B cell (primary cell): ENCODE measurements around the gene EEF1AKMT2. TPM values are rescaled to one million over a fixed set of nuclear protein-coding genes. Genes with fewer than 3 reads are reported as not detected.

Source experiments
- ATAC-seq: fragments of 200-7000 bp; cut with Tn5 transposase; one replicate; pipeline ENCODE4 v1.10.0; 2021; ENCODE audit warnings: low read depth, mild to moderate bottlenecking, moderate number of reproducible peaks, moderate library complexity
- CTCF ChIA-PET: fragments of 350-600 bp; sonication (Branson Sonifier 250); formaldehyde crosslinking; loops from one replicate; lab custom pipeline; 2021; ENCODE audit warnings: antibody characterized with exemption, inconsistent platforms; lab: Charles Lee
- POLR2A ChIA-PET: fragments of 350-600 bp; sonication (Branson Sonifier 250); formaldehyde crosslinking; loops from one replicate; lab custom pipeline; 2021; ENCODE audit warnings: antibody characterized with exemption; lab: Charles Lee
- DNase-seq: peaks from one replicate; pipeline ENCODE4 v3.0.0; 2013
- H2AFZ ChIP-seq: 2 replicates; pipeline ENCODE4 v1.6.1; 2012; ENCODE audit warnings: mild to moderate bottlenecking, low read depth, low read length; ENCODE audit not compliant: insufficient read depth, poor library complexity, severe bottlenecking
- H3K27ac ChIP-seq, 2 donors: 1 replicate in 1 of 2; 2 replicates in 1 of 2; pipeline ENCODE4 v1.5.1; 2012 to 2013; ENCODE audit warnings: low read length in 2 of 2, mild to moderate bottlenecking in 2 of 2, moderate library complexity in 1 of 2
- H3K27me3 ChIP-seq, 4 experiments: fragments of 200-600 bp in 1 of 4; sonication (generic) in 1 of 4; replicated peaks in 1 of 4; 1 replicate in 2 of 4; 2 replicates in 2 of 4; pipeline versions ENCODE4 v1.6.1 to v1.7.0; 2013 to 2016; ENCODE audit warnings: low read length in 3 of 4, mild to moderate bottlenecking in 2 of 4, mixed read lengths in 1 of 4, moderate library complexity in 1 of 4; ENCODE audit not compliant: insufficient read depth in 4 of 4, control insufficient read depth in 3 of 4; ENCODE audit errors: control extremely low read depth in 1 of 4
- H3K36me3 ChIP-seq, 2 experiments: replicated peaks in 1 of 2; 1 replicate in 1 of 2; 2 replicates in 1 of 2; pipeline versions ENCODE4 v1.6.1 to v1.7.1; 2013; ENCODE audit warnings: low read length in 1 of 2; ENCODE audit not compliant: insufficient read depth in 2 of 2, control insufficient read depth in 1 of 2; ENCODE audit errors: control extremely low read depth in 1 of 2, extremely low read depth in 1 of 2
- H3K4me1 ChIP-seq, 2 donors: fragments of 200-600 bp in 1 of 2; sonication (generic) in 1 of 2; 1 replicate in 1 of 2; 2 replicates in 1 of 2; pipeline versions ENCODE4 v1.5.1 to v1.6.1; 2013 to 2017; ENCODE audit warnings: low read length in 2 of 2; ENCODE audit not compliant: control insufficient read depth in 2 of 2, insufficient read depth in 2 of 2
- H3K4me2 ChIP-seq: replicated peaks from 2 replicates; pipeline ENCODE3; 2012; ENCODE audit warnings: mild to moderate bottlenecking, low read depth, low read length; ENCODE audit not compliant: poor library complexity, severe bottlenecking
- H3K4me3 ChIP-seq, 5 experiments: fragments of 200-600 bp in 1 of 5; sonication (generic) in 1 of 5; 1 replicate in 3 of 5; 2 replicates in 2 of 5; pipeline versions ENCODE4 v1.5.1 to v1.7.0; 2011 to 2016; ENCODE audit warnings: low read length in 4 of 5, mild to moderate bottlenecking in 4 of 5, low read depth in 2 of 5, control low read depth in 1 of 5, moderate library complexity in 1 of 5; ENCODE audit not compliant: insufficient read depth in 1 of 5; ENCODE audit errors: control extremely low read depth in 1 of 5, extremely low read depth in 1 of 5
- H3K79me2 ChIP-seq: fragments of 200-600 bp; sonication (generic); one replicate; pipeline ENCODE4 v1.6.0; 2016; ENCODE audit warnings: low read length; ENCODE audit not compliant: control insufficient read depth, insufficient read depth
- H3K9ac ChIP-seq: fragments of 200-600 bp; sonication (generic); 2 replicates; pipeline ENCODE4 v1.6.1; 2017; ENCODE audit warnings: mild to moderate bottlenecking, low read length, moderate library complexity
- H3K9me3 ChIP-seq, 3 donors: one replicate each; pipeline versions ENCODE4 v1.6.1 to v1.7.1; 2013; ENCODE audit warnings: low read length in 2 of 3; ENCODE audit not compliant: control insufficient read depth in 2 of 3, insufficient read depth in 1 of 3; ENCODE audit errors: control extremely low read depth in 1 of 3
- H4K20me1 ChIP-seq: 2 replicates; pipeline ENCODE4 v1.6.0; 2012; ENCODE audit warnings: mild to moderate bottlenecking, low read length; ENCODE audit not compliant: insufficient read depth, control insufficient read depth, poor library complexity, severe bottlenecking
- H3K27ac Mint-ChIP-seq: one replicate; pipeline ENCODE4 v1.8.0; 2021; ENCODE audit warnings: mixed read lengths
- H3K27me3 Mint-ChIP-seq: one replicate; pipeline ENCODE4 v1.8.0; 2021; ENCODE audit warnings: mixed read lengths
- H3K4me1 Mint-ChIP-seq: one replicate; pipeline ENCODE4 v1.8.0; 2021; ENCODE audit warnings: mixed read lengths
- H3K4me3 Mint-ChIP-seq: one replicate; pipeline ENCODE4 v1.8.0; 2021; ENCODE audit warnings: mixed read lengths
- H3K9me3 Mint-ChIP-seq: one replicate; pipeline ENCODE4 v1.8.0; 2022; ENCODE audit warnings: mixed read lengths; ENCODE audit not compliant: insufficient read depth
- CTCF ChIP-seq: fragments of 200-600 bp; IDR thresholded peaks from one replicate; pipeline ENCODE4 v1.8.0; 2022; ENCODE audit warnings: antibody characterized with exemption, mild to moderate bottlenecking
- EZH2 ChIP-seq: IDR thresholded peaks from 2 replicates; pipeline ENCODE4 v1.6.1; 2012; ENCODE audit warnings: borderline replicate concordance, low read depth, mild to moderate bottlenecking, moderate library complexity, low read length; ENCODE audit not compliant: insufficient read depth, poor library complexity, severe bottlenecking
- WGBS: methylation state at CpG from one replicate; pipeline ENCODE4 v1.1.5; 2013; ENCODE audit warnings: missing lambda C conversion rate; ENCODE audit not compliant: insufficient coverage; 5-methylcytosine and 5-hydroxymethylcytosine counted together
- intact Hi-C: fragments of 100-400 bp; cut with micrococcal nuclease; formaldehyde crosslinking; loops from one replicate; pipeline ENCODE4 v1.10.0; 2022
- polyA plus RNA-seq: library from polyadenylated mRNA; depleted of rRNA; stranded (reverse); fragments of >200 nt; gene quantifications from 2 replicates; pipeline ENCODE4 v1.2.3, GENCODE V29; 2012
- total RNA-seq, 2 donors: library from RNA; stranded (reverse); fragments of 120-200 nt in 1 of 2; gene quantifications; 1 replicate in 1 of 2; 2 replicates in 1 of 2; pipeline versions ENCODE4 v1.2.3 to v1.2.4, GENCODE V29; 2013 to 2022

Gene EEF1AKMT2
- total and polyA plus RNA-seq, 2 donors (not counting 1 experiment from before 2014, with no cell fraction given): 8.8 to 15.0 TPM

- Mint-ChIP-seq H3K4me3 (peak overlapping the region; percentile 5), H3K27ac (peak overlapping the region; percentile 80), H3K4me1 (peaks cover 87% of the 10 kb centered on the region), H3K9me3 (no peaks in the 10 kb centered on the region), H3K27me3 (no peaks in the 10 kb centered on the region)
- TF ChIP-seq EZH2: no peak
- TF ChIP-seq CTCF: no peak
- H3K4me2 ChIP-seq: peak overlapping the region; percentile 25
- intact Hi-C loops: no loop called here
- ATAC-seq (no peak), DNase-seq (no peak)
- H2AFZ ChIP-seq: no peak overlapping the region
- H4K20me1 ChIP-seq: peaks cover 99% of the 10 kb centered on the region
- POLR2A ChIA-PET: interaction anchor here (1.3 to 2.4 kb wide), 3 partner anchors 9 to 32 kb away, joined by 3 to 5 read pairs (median 3); no protein-coding TSS in a partner anchor
- H3K9ac ChIP-seq: no peak overlapping the region
- CTCF ChIA-PET: interaction anchor here (0.8 to 5.7 kb wide), 4 partner anchors 10 to 32 kb away, joined by 3 to 33 read pairs (median 8); no protein-coding TSS in a partner anchor
- peaks cover 88 to 98% of the 10 kb centered on the region in 2 donors for H3K4me1 ChIP-seq
- H3K79me2 ChIP-seq: peaks cover 100% of the 10 kb centered on the region
- H3K27me3 ChIP-seq: no peaks in the 10 kb centered on the region
- H3K36me3 ChIP-seq: peaks cover 0 to 60% of the 10 kb centered on the region in 2 experiments
- 78% methylated on average over 6 of the region's 11 CpGs for WGBS
- no peaks in the 10 kb centered on the region for H3K9me3 ChIP-seq
- peak overlapping the region; percentile 26 to 61 for H3K27ac ChIP-seq
- H3K4me3 ChIP-seq: no peak overlapping the region
These were observed 82.7 kb downstream of the EEF1AKMT2 start for GRCh38 chr10:124708922-124709520.

GRCh38 chr10:124708246-124708779 is 83.4 kb downstream of the EEF1AKMT2 start:
- Mint-ChIP-seq H3K4me3 (peak overlapping the region; percentile 37), H3K4me1 (peaks cover 87% of the 10 kb centered on the region), H3K9me3 (no peaks in the 10 kb centered on the region), H3K27me3 (no peaks in the 10 kb centered on the region), H3K27ac (peak overlapping the region; percentile 80)
- Histone ChIP-seq H3K4me2 (peak overlapping the region; percentile 25), H3K27me3 (no peaks in the 10 kb centered on the region), H2AFZ (no peak overlapping the region), H3K27ac (peak overlapping the region; percentile 26 to 61), H3K9ac (no peak overlapping the region), H3K36me3 (peaks cover 0 to 66% of the 10 kb centered on the region in 2 experiments), H3K4me3 (no peak overlapping the region), H3K4me1 (peaks cover 88 to 100% of the 10 kb centered on the region in 2 donors), H3K79me2 (peaks cover 100% of the 10 kb centered on the region), H3K9me3 (no peaks in the 10 kb centered on the region), H4K20me1 (peaks cover 99% of the 10 kb centered on the region)
- ChIA-PET POLR2A (interaction anchor here (1.3 to 2.4 kb wide), 3 partner anchors 8 to 33 kb away, joined by 3 to 5 read pairs (median 3); no protein-coding TSS in a partner anchor), CTCF (interaction anchor here (0.8 to 5.7 kb wide), 4 partner anchors 10 to 33 kb away, joined by 3 to 33 read pairs (median 8); no protein-coding TSS in a partner anchor)
- intact Hi-C loops: no loop called here
- TF ChIP-seq CTCF (no peak), EZH2 (no peak)
- 82% methylated on average over 8 of the region's 9 CpGs for WGBS
- DNase-seq (no peak), ATAC-seq (no peak)
